Nephron progenitor cell (in vitro differentiated cells): ENCODE data around the gene GPRIN1.

ENCODE experiments used
- DNase-seq: peaks from one replicate; pipeline ENCODE4 v3.0.0; 2021
- H3K27ac Mint-ChIP-seq: 2 replicates; pipeline ENCODE4 v1.8.0; 2021; ENCODE audit warnings: mild to moderate bottlenecking, moderate library complexity, mixed read lengths
- H3K27me3 Mint-ChIP-seq: 2 replicates; pipeline ENCODE4 v1.8.0; 2021; ENCODE audit warnings: mild to moderate bottlenecking, low read depth, mixed read lengths; ENCODE audit not compliant: poor library complexity
- H3K36me3 Mint-ChIP-seq: 2 replicates; pipeline ENCODE4 v1.8.0; 2021; ENCODE audit warnings: low read depth, mixed read lengths
- H3K4me1 Mint-ChIP-seq: 2 replicates; pipeline ENCODE4 v1.8.0; 2021; ENCODE audit warnings: mixed read lengths
- H3K4me3 Mint-ChIP-seq: 2 replicates; pipeline ENCODE4 v1.8.0; 2021; ENCODE audit warnings: mild to moderate bottlenecking, moderate library complexity, mixed read lengths
- H3K9me3 Mint-ChIP-seq: 2 replicates; pipeline ENCODE4 v1.8.0; 2021; ENCODE audit warnings: mild to moderate bottlenecking, moderate library complexity, mixed read lengths
- TF ChIP-seq, protein P1 (sequence below): fragments of 200-600 bp; sonication (generic); IDR thresholded peaks from 2 replicates; pipeline ENCODE4 v1.5.0; 2021; ENCODE audit warnings: antibody characterized with exemption

The GPRIN1 gene

DNA sequence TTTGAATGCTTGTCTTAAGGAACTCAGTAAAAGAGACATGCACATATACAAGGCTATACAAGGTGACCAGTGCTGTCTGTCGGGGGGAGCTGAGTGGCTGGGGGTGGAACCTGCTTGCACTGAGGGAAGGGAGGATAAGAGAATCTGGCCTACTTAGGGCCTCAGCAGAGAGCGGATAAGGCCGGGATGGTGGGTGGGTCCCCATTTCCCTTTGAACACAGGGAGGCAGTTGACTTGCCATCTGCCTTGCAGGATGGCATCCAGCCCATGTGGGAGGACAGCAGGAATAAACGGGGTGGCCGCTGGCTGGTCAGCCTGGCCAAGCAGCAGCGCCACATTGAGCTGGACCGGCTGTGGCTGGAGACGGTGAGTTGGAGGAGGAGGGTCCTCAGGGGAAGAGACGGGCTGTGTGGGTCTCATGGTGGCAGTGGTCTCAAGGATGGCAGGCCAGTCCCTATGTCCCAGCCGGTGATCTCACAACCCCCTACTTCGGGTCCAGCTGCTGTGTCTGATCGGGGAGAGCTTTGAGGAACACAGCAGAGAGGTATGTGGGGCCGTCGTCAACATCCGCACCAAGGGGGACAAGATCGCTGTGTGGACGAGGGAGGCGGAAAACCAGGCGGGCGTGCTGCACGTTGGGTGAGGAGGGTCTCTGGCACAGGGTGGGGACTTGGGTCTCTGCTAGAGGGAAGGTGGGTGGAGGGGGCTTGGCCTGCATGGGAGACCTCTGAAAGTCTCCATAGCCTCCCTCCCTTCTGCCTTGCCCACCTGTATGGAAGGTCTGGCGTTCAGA lies 35.1 kb upstream of the GPRIN1 start:
- no peak for DNase-seq
- Mint-ChIP-seq H3K27me3 (peaks cover 3% of the 10 kb centered on the region), H3K9me3 (no peaks in the 10 kb centered on the region), H3K36me3 (no peaks in the 10 kb centered on the region), H3K4me1 (peaks cover 18% of the 10 kb centered on the region), H3K4me3 (no peak overlapping the region), H3K27ac (no peak overlapping the region)
- TF ChIP-seq, protein P1, sequence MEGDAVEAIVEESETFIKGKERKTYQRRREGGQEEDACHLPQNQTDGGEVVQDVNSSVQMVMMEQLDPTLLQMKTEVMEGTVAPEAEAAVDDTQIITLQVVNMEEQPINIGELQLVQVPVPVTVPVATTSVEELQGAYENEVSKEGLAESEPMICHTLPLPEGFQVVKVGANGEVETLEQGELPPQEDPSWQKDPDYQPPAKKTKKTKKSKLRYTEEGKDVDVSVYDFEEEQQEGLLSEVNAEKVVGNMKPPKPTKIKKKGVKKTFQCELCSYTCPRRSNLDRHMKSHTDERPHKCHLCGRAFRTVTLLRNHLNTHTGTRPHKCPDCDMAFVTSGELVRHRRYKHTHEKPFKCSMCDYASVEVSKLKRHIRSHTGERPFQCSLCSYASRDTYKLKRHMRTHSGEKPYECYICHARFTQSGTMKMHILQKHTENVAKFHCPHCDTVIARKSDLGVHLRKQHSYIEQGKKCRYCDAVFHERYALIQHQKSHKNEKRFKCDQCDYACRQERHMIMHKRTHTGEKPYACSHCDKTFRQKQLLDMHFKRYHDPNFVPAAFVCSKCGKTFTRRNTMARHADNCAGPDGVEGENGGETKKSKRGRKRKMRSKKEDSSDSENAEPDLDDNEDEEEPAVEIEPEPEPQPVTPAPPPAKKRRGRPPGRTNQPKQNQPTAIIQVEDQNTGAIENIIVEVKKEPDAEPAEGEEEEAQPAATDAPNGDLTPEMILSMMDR = no peak

DNA sequence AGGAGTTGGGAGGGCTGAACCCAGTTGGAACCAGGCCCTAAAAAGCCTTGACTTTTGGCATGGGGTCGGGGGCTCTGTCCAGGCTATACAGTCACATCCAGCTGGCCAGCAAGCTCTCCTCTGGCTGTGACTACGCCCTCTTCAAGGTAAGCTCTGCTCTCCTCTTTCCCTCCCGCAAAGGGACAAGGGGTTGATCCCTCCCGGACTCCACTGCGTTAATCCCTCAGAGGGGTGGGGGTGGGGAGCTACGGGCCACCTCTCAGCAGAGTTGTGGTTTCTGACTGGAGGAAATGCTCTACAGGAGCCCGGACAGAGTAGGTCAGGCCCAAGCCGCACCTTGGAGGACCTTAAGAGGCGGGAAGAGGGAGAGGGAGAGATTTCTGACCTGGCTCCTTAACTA lies 34.3 kb upstream of the GPRIN1 start:
- TF ChIP-seq, protein P1 = no peak
- no peak overlapping the region for H3K4me3 Mint-ChIP-seq
- peaks cover 6% of the 10 kb centered on the region for H3K27me3 Mint-ChIP-seq
- H3K4me1 Mint-ChIP-seq = peaks cover 16% of the 10 kb centered on the region
- H3K9me3 Mint-ChIP-seq = no peaks in the 10 kb centered on the region
- DNase-seq = no peak
- H3K27ac Mint-ChIP-seq = no peak overlapping the region
- no peaks in the 10 kb centered on the region for H3K36me3 Mint-ChIP-seq

DNA sequence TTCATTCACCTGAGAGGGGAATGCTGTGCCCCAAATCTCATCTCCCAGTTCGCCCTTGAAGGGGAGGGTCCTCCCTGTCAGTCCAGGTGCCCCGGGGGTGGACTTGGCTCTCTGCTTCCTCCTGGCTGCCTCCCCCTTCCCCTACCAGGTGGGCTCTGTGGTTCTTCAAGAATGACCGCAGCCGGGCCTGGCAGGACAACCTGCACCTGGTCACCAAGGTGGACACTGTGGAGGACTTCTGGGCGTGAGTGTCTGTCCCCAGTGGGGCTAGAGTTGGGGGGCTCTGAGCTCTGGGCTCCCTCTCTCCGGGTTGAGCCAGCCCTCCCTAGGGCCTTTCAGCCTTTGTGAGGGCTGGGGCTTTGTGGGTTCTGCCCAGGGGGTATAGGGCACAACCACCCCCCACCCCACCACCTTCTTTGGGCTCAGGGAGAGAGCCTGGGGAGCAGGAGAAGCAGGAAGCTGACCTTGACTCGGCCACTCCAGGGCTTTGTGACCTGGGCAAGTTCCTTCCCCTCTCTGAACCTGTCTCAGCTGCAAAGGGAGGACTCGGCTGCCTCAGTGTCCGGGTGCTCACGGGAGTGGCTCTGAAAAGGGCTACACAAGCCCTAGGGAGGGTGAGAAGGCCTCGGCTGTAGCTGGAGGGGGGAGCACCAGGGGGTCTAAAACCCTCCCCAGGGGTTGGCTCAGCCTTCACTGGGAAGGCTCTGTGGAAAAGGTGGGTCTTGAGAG lies 33.7 kb upstream of the GPRIN1 start:
- peaks cover 6% of the 10 kb centered on the region for H3K27me3 Mint-ChIP-seq
- no peak for DNase-seq
- no peak overlapping the region for H3K27ac Mint-ChIP-seq
- H3K4me1 Mint-ChIP-seq = peaks cover 11% of the 10 kb centered on the region
- TF ChIP-seq, protein P1 = no peak
- H3K9me3 Mint-ChIP-seq = no peaks in the 10 kb centered on the region
- no peaks in the 10 kb centered on the region for H3K36me3 Mint-ChIP-seq
- H3K4me3 Mint-ChIP-seq = no peak overlapping the region

DNA sequence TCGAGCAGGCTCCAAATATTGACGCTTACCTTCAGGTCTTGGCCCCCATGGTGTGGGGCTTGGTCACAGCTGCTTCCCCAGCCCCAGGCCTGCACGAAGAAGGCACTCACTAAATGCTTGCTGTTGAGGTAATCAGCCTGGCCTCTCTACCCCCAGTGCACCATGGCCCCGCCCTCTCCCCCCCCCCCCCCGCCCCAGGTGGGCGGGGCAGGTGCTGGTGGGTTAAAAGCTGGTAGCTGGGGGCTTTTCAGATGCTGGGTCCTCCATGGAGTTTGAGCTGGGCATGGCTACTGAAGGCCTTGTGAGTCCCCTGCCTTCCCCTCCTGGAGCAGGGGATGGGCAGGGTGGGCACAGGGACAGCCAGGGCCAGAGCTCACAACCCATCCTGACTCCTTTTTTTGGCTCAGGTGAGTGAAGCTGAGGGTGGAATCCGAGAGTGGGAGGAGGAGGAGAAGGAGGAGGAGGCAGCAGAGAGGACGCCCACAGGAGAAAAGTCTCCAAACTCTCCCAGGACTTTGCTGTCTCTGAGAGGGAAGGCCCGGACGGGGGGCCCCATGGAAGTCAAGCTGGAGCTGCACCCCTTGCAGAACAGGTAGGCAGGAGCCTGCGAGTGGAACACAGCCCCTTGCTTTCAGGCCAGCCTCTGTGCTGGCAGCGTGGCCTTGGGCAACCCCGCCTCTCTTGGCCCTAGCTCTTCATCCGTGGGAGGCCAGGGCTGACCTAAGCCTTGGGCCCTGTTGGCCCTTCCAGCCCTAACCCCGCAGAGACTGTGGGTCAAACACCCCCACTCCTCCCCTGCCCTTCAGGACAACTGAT lies 32.9 kb upstream of the GPRIN1 start:
- Mint-ChIP-seq H3K9me3 (no peaks in the 10 kb centered on the region), H3K4me1 (peaks cover 5% of the 10 kb centered on the region), H3K4me3 (no peak overlapping the region)

DNA sequence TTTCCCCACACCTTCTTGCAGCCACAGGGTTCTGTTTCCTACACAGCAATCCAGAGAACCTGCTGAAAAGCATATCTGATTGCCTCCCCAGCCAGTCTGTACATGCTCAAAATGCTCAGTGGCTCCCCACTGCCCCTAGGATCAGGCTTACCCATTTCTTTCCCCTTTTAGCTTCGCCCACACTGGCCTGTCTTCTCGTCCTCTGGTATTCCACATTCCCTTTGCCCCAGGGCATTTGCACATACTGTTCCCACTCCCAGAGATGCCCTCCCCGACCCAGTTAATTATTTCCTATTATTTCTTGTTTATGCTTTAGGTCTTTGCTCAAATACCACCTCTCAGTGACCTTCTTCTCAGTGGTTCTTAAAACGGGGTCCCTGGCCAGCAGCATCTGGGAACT lies 30.7 kb upstream of the GPRIN1 start:
- no peak for DNase-seq
- Mint-ChIP-seq H3K36me3 (no peaks in the 10 kb centered on the region), H3K4me3 (no peak overlapping the region), H3K27me3 (peaks cover 13% of the 10 kb centered on the region), H3K4me1 (peaks cover 5% of the 10 kb centered on the region), H3K9me3 (peaks cover 4% of the 10 kb centered on the region), H3K27ac (peak overlapping the region; percentile 21)
- TF ChIP-seq, protein P1 = no peak

More for the DNA sequence above, 32.9 kb upstream of the GPRIN1 start:
- no peak for DNase-seq
- Mint-ChIP-seq H3K27me3 (peaks cover 6% of the 10 kb centered on the region), H3K27ac (no peak overlapping the region), H3K36me3 (no peaks in the 10 kb centered on the region)
- TF ChIP-seq, protein P1 = no peak
